Keratinocyte (primary cell): ENCODE measurements around the gene BFSP1. TPM values are rescaled to one million over a fixed set of nuclear protein-coding genes. Genes with fewer than 3 reads are reported as not detected.

Source experiments
- DNase-seq: peaks from one replicate; pipeline ENCODE4 v3.0.0-alpha.2; 2011; ENCODE audit warnings: low read depth, missing footprints, low spot score
- FAIRE-seq: peaks from 2 replicates; lab custom pipeline; 2011; peaks lifted over from hg19 to GRCh38; lab: Jason Lieb, UNC
- H2AFZ ChIP-seq: 2 replicates; pipeline ENCODE4 v1.6.0; 2012; ENCODE audit warnings: low read length, control low read depth, inconsistent platforms; ENCODE audit not compliant: control insufficient read depth
- H3K27ac ChIP-seq: 2 replicates; pipeline ENCODE4 v1.5.1; 2011; ENCODE audit warnings: low read length; ENCODE audit not compliant: control insufficient read depth, insufficient read depth
- H3K27me3 ChIP-seq: 3 replicates; pipeline ENCODE4 v1.6.0; 2011; ENCODE audit warnings: low read length; ENCODE audit not compliant: control insufficient read depth, insufficient read depth; ENCODE audit errors: extremely low read depth
- H3K36me3 ChIP-seq, 2 experiments: 2 replicates in 1 of 2; 3 replicates in 1 of 2; pipeline ENCODE4 v1.5.1; 2011; ENCODE audit warnings: low read length in 2 of 2, mild to moderate bottlenecking in 1 of 2; ENCODE audit not compliant: control insufficient read depth in 2 of 2, insufficient read depth in 2 of 2; ENCODE audit errors: extremely low read depth in 1 of 2
- H3K4me1 ChIP-seq: 3 replicates; pipeline ENCODE4 v1.5.1; 2011; ENCODE audit warnings: low read length; ENCODE audit not compliant: control insufficient read depth, insufficient read depth; ENCODE audit errors: extremely low read depth
- H3K4me2 ChIP-seq: 3 replicates; pipeline ENCODE4 v1.6.0; 2011; ENCODE audit warnings: low read depth, low read length; ENCODE audit not compliant: control insufficient read depth, insufficient read depth; ENCODE audit errors: extremely low read depth
- H3K4me3 ChIP-seq, 3 experiments: fragments of 200-600 bp in 1 of 3; sonication (generic) in 1 of 3; 2 replicates in 2 of 3; 3 replicates in 1 of 3; pipeline ENCODE4 v1.5.1; 2011 to 2016; ENCODE audit warnings: low read length in 3 of 3, mild to moderate bottlenecking in 3 of 3, control low read depth in 2 of 3, inconsistent platforms in 1 of 3, low read depth in 1 of 3, mixed read lengths in 1 of 3, mixed run types in 1 of 3, moderate library complexity in 1 of 3; ENCODE audit not compliant: control insufficient read depth in 2 of 3, insufficient read depth in 2 of 3; ENCODE audit errors: extremely low read depth in 1 of 3
- H3K79me2 ChIP-seq: 2 replicates; pipeline ENCODE4 v1.6.0; 2012; ENCODE audit warnings: low read length; ENCODE audit not compliant: control insufficient read depth, insufficient read depth
- H3K9ac ChIP-seq: 3 replicates; pipeline ENCODE4 v1.6.0; 2011; ENCODE audit warnings: low read length; ENCODE audit not compliant: control insufficient read depth, insufficient read depth; ENCODE audit errors: extremely low read depth
- H3K9me1 ChIP-seq: 3 replicates; pipeline ENCODE4 v1.6.0; 2011; ENCODE audit warnings: low read length; ENCODE audit not compliant: control insufficient read depth, insufficient read depth; ENCODE audit errors: extremely low read depth
- H3K9me3 ChIP-seq: 2 replicates; pipeline ENCODE4 v1.5.1; 2012; ENCODE audit warnings: low read depth, low read length; ENCODE audit not compliant: control insufficient read depth
- H4K20me1 ChIP-seq: 3 replicates; pipeline ENCODE4 v1.6.0; 2011; ENCODE audit warnings: low read length; ENCODE audit not compliant: control insufficient read depth, insufficient read depth; ENCODE audit errors: extremely low read depth
- CTCF ChIP-seq, 3 experiments: IDR thresholded peaks in 1 of 3; conservative IDR thresholded peaks in 1 of 3; optimal IDR thresholded peaks in 1 of 3; 2 replicates in 2 of 3; 3 replicates in 1 of 3; pipeline versions ENCODE3 to v1.5.1; 2011; ENCODE audit warnings: low read length in 3 of 3, mild to moderate bottlenecking in 3 of 3, moderate library complexity in 2 of 3, control low read depth in 1 of 3, inconsistent platforms in 1 of 3; ENCODE audit not compliant: insufficient read depth in 2 of 3; ENCODE audit errors: extremely low read depth in 1 of 3
- EZH2 ChIP-seq: IDR thresholded peaks from one replicate; pipeline ENCODE4 v1.6.1; 2012; ENCODE audit warnings: inconsistent platforms, mild to moderate bottlenecking, low read length, moderate library complexity
- dilution Hi-C: fragments of 300-500 bp; cut with MboI; formaldehyde crosslinking; loops from one replicate; pipeline ENCODE4 v1.7.0; 2020; ENCODE audit warnings: low sequenced_read_pairs; ENCODE audit not compliant: extremely low pct_ligation_motif_present
- polyA plus RNA-seq, 5 experiments: library from polyadenylated mRNA; depleted of rRNA in 3 of 5; stranded (reverse) in 3 of 5; stranded (forward) in 1 of 5; unstranded in 1 of 5; fragments of >200 nt; gene quantifications; 1 replicate in 1 of 5; 2 replicates in 3 of 5; 3 replicates in 1 of 5; pipeline versions ENCODE4 v1.2.1 to v1.2.3, GENCODE V29; 2011 to 2012; ENCODE audit warnings: missing spikeins in 2 of 5, low read depth in 1 of 5, low replicate concordance in 1 of 5

BFSP1 gene
- polyA plus RNA-seq, 1 donor (not counting 4 experiments of a cell fraction or from before 2014, with no cell fraction given), result 2.2 TPM

GRCh38 chr20:17445543-17445942 is 85.6 kb downstream of the BFSP1 start:
- H3K9me3 ChIP-seq, result no peaks in the 10 kb centered on the region
- no peak overlapping the region for H3K4me2 ChIP-seq
- H3K79me2 ChIP-seq, result no peaks in the 10 kb centered on the region
- DNase-seq (no peak), FAIRE-seq (no peak)
- TF ChIP-seq CTCF (optimal IDR thresholded peaks at IDR 0.05 in 1 of 3, IDR thresholded peaks at IDR 0.05 in 1 of 3, conservative IDR thresholded peaks at IDR 0.05 in 1 of 3; ENCODE audit: extremely low read depth in 1 of 3, insufficient read depth in 2 of 3, low read length in 3 of 3) (no peak), EZH2 (no peak)
- H3K4me1 ChIP-seq, result no peaks in the 10 kb centered on the region
- H3K27me3 ChIP-seq, result peaks cover 5% of the 10 kb centered on the region
- no peaks in the 10 kb centered on the region for H3K9me1 ChIP-seq
- H3K9ac ChIP-seq, result no peak overlapping the region
- H2AFZ ChIP-seq, result no peak overlapping the region
- dilution Hi-C loops, result loop anchor here (25.0 kb wide), 1 partner anchor 633 kb away; no protein-coding TSS in a partner anchor
- H3K36me3 ChIP-seq, result no peaks in the 10 kb centered on the region
- H3K27ac ChIP-seq, result no peak overlapping the region
- H3K4me3 ChIP-seq, result no peak overlapping the region
- H4K20me1 ChIP-seq, result no peaks in the 10 kb centered on the region

- H3K9me3 ChIP-seq, result no peaks in the 10 kb centered on the region
- dilution Hi-C loops, result loop anchor here (25.0 kb wide), 1 partner anchor 632 kb away; no protein-coding TSS in a partner anchor
- H3K79me2 ChIP-seq, result no peaks in the 10 kb centered on the region
- no peak overlapping the region for H2AFZ ChIP-seq
- DNase-seq (no peak), FAIRE-seq (no peak)
- peaks cover 5% of the 10 kb centered on the region for H3K27me3 ChIP-seq
- H4K20me1 ChIP-seq, result no peaks in the 10 kb centered on the region
- H3K9ac ChIP-seq, result no peak overlapping the region
- no peaks in the 10 kb centered on the region for H3K36me3 ChIP-seq
- H3K4me3 ChIP-seq, result no peak overlapping the region
- TF ChIP-seq EZH2, result no peak
- no peak for TF ChIP-seq CTCF (optimal IDR thresholded peaks at IDR 0.05 in 1 of 3, IDR thresholded peaks at IDR 0.05 in 1 of 3, conservative IDR thresholded peaks at IDR 0.05 in 1 of 3; ENCODE audit: extremely low read depth in 1 of 3, insufficient read depth in 2 of 3, low read length in 3 of 3)
- H3K9me1 ChIP-seq, result no peaks in the 10 kb centered on the region
- H3K4me1 ChIP-seq, result no peaks in the 10 kb centered on the region
- no peak overlapping the region for H3K27ac ChIP-seq
- no peak overlapping the region for H3K4me2 ChIP-seq
These were observed 87.1 kb downstream of the BFSP1 start for GRCh38 chr20:17444091-17444490.

Other genes starting within 250 kb of the BFSP1 start
- gene DSTN, start 38.7 kb upstream of the BFSP1 start, polyA plus RNA-seq, result 174 to 385 TPM (median 288 TPM) in 3 replicates
- 43.3 to 86.2 TPM (median 43.9 TPM) in 3 replicates for gene RRBP1, start 150.9 kb upstream of the BFSP1 start, polyA plus RNA-seq
- not detected in 3 replicates for gene BANF2, start 168.6 kb upstream of the BFSP1 start, polyA plus RNA-seq